ENCODE measurements around the gene CEP104. TPM values are rescaled to one million over a fixed set of nuclear protein-coding genes. Genes with fewer than 3 reads are reported as not detected.

The CEP104 gene
- total and polyA plus RNA-seq, 9 of the 15 experiments (the other 6 are each of a cell fraction or from before 2014, with no cell fraction given), result 11.2 to 63.4 (median 42.6) TPM

GRCh38 chr1:3771108-3772026 lies 85.6 kb downstream of the CEP104 start (continued):
- TF ChIP-seq, protein P1, sequence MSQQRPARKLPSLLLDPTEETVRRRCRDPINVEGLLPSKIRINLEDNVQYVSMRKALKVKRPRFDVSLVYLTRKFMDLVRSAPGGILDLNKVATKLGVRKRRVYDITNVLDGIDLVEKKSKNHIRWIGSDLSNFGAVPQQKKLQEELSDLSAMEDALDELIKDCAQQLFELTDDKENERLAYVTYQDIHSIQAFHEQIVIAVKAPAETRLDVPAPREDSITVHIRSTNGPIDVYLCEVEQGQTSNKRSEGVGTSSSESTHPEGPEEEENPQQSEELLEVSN (IDR thresholded peaks at IDR 0.05; ENCODE audit: borderline replicate concordance in 1 of 2, extremely low read depth in 1 of 2, insufficient read depth in 1 of 2, insufficient read length in 1 of 2, low read depth in 1 of 2, low read length in 1 of 2, poor library complexity in 1 of 2, severe bottlenecking in 1 of 2), result peak in 1 of 2 experiments; percentile 31
- TF ChIP-seq ZFPM2 (CRISPR knock-in tag; IDR thresholded peaks at IDR 0.05) (no peak), GABPA (tag; conservative IDR thresholded peaks at IDR 0.05; ENCODE audit: low read depth) (no peak), ZSCAN29 (IDR thresholded peaks at IDR 0.05) (no peak), ADNP (tag; IDR thresholded peaks at IDR 0.05) (no peak), ZNF592 (IDR thresholded peaks at IDR 0.05) (peak; percentile 42; the same call in 1 of the 2 replicates), LARP7 (IDR thresholded peaks at IDR 0.05) (no peak), TAF9B (IDR thresholded peaks at IDR 0.05; ENCODE audit: partially characterized antibody) (no peak), CGGBP1 (CRISPR knock-in tag; IDR thresholded peaks at IDR 0.05) (no peak), ZNF212 (CRISPR knock-in tag; IDR thresholded peaks at IDR 0.05) (no peak), DACH1 (IDR thresholded peaks at IDR 0.05; ENCODE audit: partially characterized antibody) (no peak), POLR2AphosphoS5 (IDR thresholded peaks at IDR 0.05; ENCODE audit: control insufficient read depth, insufficient read depth, low read depth, low read length) (no peak), MCM5 (IDR thresholded peaks at IDR 0.05; ENCODE audit: low read depth) (no peak), ETV5 (CRISPR knock-in tag; IDR thresholded peaks at IDR 0.05; ENCODE audit: low read depth) (no peak), PHTF2 (CRISPR knock-in tag; IDR thresholded peaks at IDR 0.05) (no peak), HNRNPL (IDR thresholded peaks at IDR 0.05; ENCODE audit: low read depth, low read length) (no peak), ETV1 (tag; conservative IDR thresholded peaks at IDR 0.05; ENCODE audit: low read depth) (no peak), ZC3H11A (IDR thresholded peaks at IDR 0.05; ENCODE audit: low read depth, low read length) (no peak), PCBP1 (IDR thresholded peaks at IDR 0.05; ENCODE audit: low read depth, low read length, poor library complexity, severe bottlenecking) (peak; percentile 3)
